HG03521 (cell line): ENCODE results near the gene ANKRD13B.

ENCODE experiments used
- ATAC-seq: cut with Tn5 transposase; IDR thresholded peaks from one replicate; pipeline ENCODE4 v1.9.1; 2021; ENCODE audit warnings: mild to moderate bottlenecking, moderate library complexity; ENCODE audit not compliant: unreplicated experiment

The ANKRD13B gene

GRCh38 chr17:29616300-29617048 is 23.5 kb downstream of the ANKRD13B start:
- no peak for ATAC-seq

- peak; percentile 39 for ATAC-seq
These were observed 24.2 kb downstream of the ANKRD13B start for GRCh38 chr17:29617125-29617480.

- ATAC-seq, result peak; percentile 3
These were observed 24.7 kb downstream of the ANKRD13B start for GRCh38 chr17:29617481-29618271.

- ATAC-seq, result no peak
These were observed 25.5 kb downstream of the ANKRD13B start for GRCh38 chr17:29618272-29619065.

- no peak for ATAC-seq
These were observed 26.3 kb downstream of the ANKRD13B start for GRCh38 chr17:29619251-29619650.

GRCh38 chr17:29620271-29620670 is 27.3 kb downstream of the ANKRD13B start:
- ATAC-seq, result no peak

- ATAC-seq, result no peak
These were observed 28.0 kb downstream of the ANKRD13B start for GRCh38 chr17:29620779-29621500.

- no peak for ATAC-seq
These were observed 28.8 kb downstream of the ANKRD13B start for GRCh38 chr17:29621751-29622194.

GRCh38 chr17:29622337-29623282 is 29.7 kb downstream of the ANKRD13B start, which contains the start of gene CORO6:
Gene CORO6, minus strand, starts transcription at chr17:29622912. Its CDS starts 1,491 bp downstream, at chr17:29621421.
- no peak for ATAC-seq

- ATAC-seq, result no peak
These were observed 30.3 kb downstream of the ANKRD13B start for GRCh38 chr17:29623283-29623647.

- ATAC-seq, result no peak
These were observed 31.7 kb downstream of the ANKRD13B start for GRCh38 chr17:29624586-29624985.

- no peak for ATAC-seq
These were observed 32.3 kb downstream of the ANKRD13B start for GRCh38 chr17:29625037-29625750.

- ATAC-seq, result no peak
These were observed 35.0 kb downstream of the ANKRD13B start for GRCh38 chr17:29627951-29628350.

GRCh38 chr17:29628644-29629043 is 35.7 kb downstream of the ANKRD13B start:
- ATAC-seq, result no peak

GRCh38 chr17:29629839-29630238 is 36.9 kb downstream of the ANKRD13B start:
- ATAC-seq, result no peak

- ATAC-seq, result no peak
These were observed 37.8 kb downstream of the ANKRD13B start for GRCh38 chr17:29630630-29631193.

- ATAC-seq, result no peak
These were observed 41.0 kb downstream of the ANKRD13B start for GRCh38 chr17:29633886-29634285.

- ATAC-seq, result no peak
These were observed 47.5 kb downstream of the ANKRD13B start for GRCh38 chr17:29640413-29640812.
